GM12878 (cell line): ENCODE measurements around the gene C1orf185. TPM values are rescaled to one million over a fixed set of nuclear protein-coding genes. Genes with fewer than 3 reads are reported as not detected.

Experiments used
- ATAC-seq: fragments of 200-7000 bp; cut with Tn5 transposase; 3 replicates; pipeline ENCODE4 v1.9.1; 2020; ENCODE audit warnings: mild to moderate bottlenecking, moderate library complexity
- BruUV-seq: library from RNA; stranded (reverse); fragments of 400-500 nt; replicated peaks from 2 replicates; lab custom pipeline; 2021; lab: Mats Ljungman, UMichigan
- CTCF ChIA-PET: fragments of 300-600 bp; sonication (Branson Sonifier 250); formaldehyde crosslinking; extraction: SDS; loops from one replicate; lab custom pipeline; 2021; ENCODE audit warnings: inconsistent platforms; lab: Yijun Ruan, JAX
- POLR2A ChIA-PET: fragments of 350-600 bp; formaldehyde crosslinking; extraction: SDS; loops from one replicate; lab custom pipeline; 2021; ENCODE audit warnings: inconsistent platforms; lab: Charles Lee
- RAD21 ChIA-PET: fragments of 300-600 bp; sonication (Branson Sonifier 250); formaldehyde crosslinking; loops from one replicate; lab custom pipeline; 2023; ENCODE audit warnings: antibody characterized with exemption; ENCODE audit not compliant: unreplicated experiment; lab: Charles Lee
- SMC1A ChIA-PET: fragments of 300-600 bp; sonication (Branson Sonifier 250); formaldehyde crosslinking; loops from one replicate; lab custom pipeline; 2023; ENCODE audit not compliant: unreplicated experiment, uncharacterized antibody; lab: Charles Lee
- DNase-seq: peaks from one replicate; pipeline ENCODE4 v3.0.0-alpha.2; 2011; ENCODE audit warnings: low read depth, low spot score
- FAIRE-seq: peaks from 3 replicates; lab custom pipeline; 2011; peaks lifted over from hg19 to GRCh38; lab: Jason Lieb, UNC
- H2AFZ ChIP-seq: 2 replicates; pipeline ENCODE4 v1.6.0; 2011; ENCODE audit warnings: low read depth, low read length, control low read depth; ENCODE audit not compliant: control insufficient read depth
- H3K27ac ChIP-seq: 2 replicates; pipeline ENCODE4 v1.5.1; 2011; ENCODE audit warnings: control low read depth; ENCODE audit not compliant: control insufficient read depth, insufficient read depth
- H3K27me3 ChIP-seq, 2 experiments: replicated peaks in 1 of 2; 2 replicates each; pipeline versions ENCODE4 v1.6.0 to v1.6.1; 2011; ENCODE audit warnings: low read length in 1 of 2; ENCODE audit not compliant: control insufficient read depth in 2 of 2, insufficient read depth in 2 of 2
- H3K36me3 ChIP-seq, 2 experiments: 2 replicates each; pipeline ENCODE4 v1.5.1; 2011; ENCODE audit warnings: low read length in 1 of 2; ENCODE audit not compliant: control insufficient read depth in 2 of 2, insufficient read depth in 2 of 2
- H3K4me1 ChIP-seq: 2 replicates; pipeline ENCODE4 v1.6.1; 2011; ENCODE audit warnings: mild to moderate bottlenecking, low read length, moderate library complexity, mixed read lengths; ENCODE audit not compliant: control insufficient read depth, insufficient read depth
- H3K4me2 ChIP-seq: 2 replicates; pipeline ENCODE4 v1.6.0; 2011; ENCODE audit warnings: control low read depth; ENCODE audit not compliant: control insufficient read depth, insufficient read depth
- H3K4me3 ChIP-seq: fragments of 200-600 bp; sonication (generic); 2 replicates; pipeline ENCODE4 v1.5.1; 2016
- H3K79me2 ChIP-seq: 2 replicates; pipeline ENCODE4 v1.6.0; 2011; ENCODE audit warnings: low read length; ENCODE audit not compliant: control insufficient read depth, insufficient read depth
- H3K9ac ChIP-seq: 2 replicates; pipeline ENCODE4 v1.8.0; 2011; ENCODE audit warnings: low read length, control low read depth, mixed read lengths; ENCODE audit not compliant: control insufficient read depth, insufficient read depth
- H3K9me3 ChIP-seq: replicated peaks from 3 replicates; pipeline ENCODE4 v1.5.1; 2011; ENCODE audit warnings: mild to moderate bottlenecking, low read length; ENCODE audit not compliant: control insufficient read depth, insufficient read depth
- H4K20me1 ChIP-seq: 2 replicates; pipeline ENCODE4 v1.6.0; 2011; ENCODE audit not compliant: control insufficient read depth, insufficient read depth
- ATF7 ChIP-seq: fragments of 450-650 bp; IDR thresholded peaks from 2 replicates; pipeline ENCODE4 v1.6.1; 2016; ENCODE audit warnings: low read depth, mild to moderate bottlenecking
- CBX3 ChIP-seq: fragments of 200-600 bp; sonication (generic); IDR thresholded peaks from 2 replicates; pipeline ENCODE4 v1.6.1; 2016; ENCODE audit warnings: low read depth, borderline replicate concordance
- CEBPB ChIP-seq, 2 experiments: fragments of 150-350 bp in 1 of 2; IDR thresholded peaks; 2 replicates each; pipeline ENCODE4 v1.6.1; 2012 to 2014; ENCODE audit warnings: low read depth in 2 of 2, low read length in 2 of 2, borderline replicate concordance in 1 of 2, inconsistent platforms in 1 of 2
- EP300 ChIP-seq, 2 experiments: fragments of 150-350 bp in 1 of 2; IDR thresholded peaks; 2 replicates each; pipeline ENCODE4 v1.6.1; 2011 to 2012; ENCODE audit warnings: low read depth in 2 of 2, low read length in 2 of 2, borderline replicate concordance in 1 of 2, improper control_type of control experiment in 1 of 2, inconsistent platforms in 1 of 2; ENCODE audit not compliant: control insufficient read depth in 1 of 2
- MXI1 ChIP-seq: fragments of 150-350 bp; IDR thresholded peaks from 2 replicates; pipeline ENCODE4 v1.6.1; 2011; ENCODE audit warnings: low read depth, mild to moderate bottlenecking, inconsistent platforms, low read length, improper control_type of control experiment
- NFXL1 ChIP-seq: fragments of 450-650 bp; IDR thresholded peaks from 2 replicates; pipeline ENCODE4 v1.6.1; 2017; ENCODE audit warnings: antibody characterized with exemption, mild to moderate bottlenecking, borderline replicate concordance
- PAX5 ChIP-seq: IDR thresholded peaks from 2 replicates; pipeline ENCODE4 v1.6.1; 2011; ENCODE audit warnings: low read depth, low read length, borderline replicate concordance
- RUNX3 ChIP-seq: IDR thresholded peaks from 2 replicates; pipeline ENCODE4 v1.6.1; 2012; ENCODE audit warnings: low read length, inconsistent platforms
- TCF7 ChIP-seq: IDR thresholded peaks from 2 replicates; pipeline ENCODE4 v1.6.1; 2014; ENCODE audit warnings: antibody characterized with exemption, borderline replicate concordance
- WGBS: methylation state at CpG from one replicate; pipeline ENCODE4 v1.1.6; 2016; ENCODE audit warnings: low lambda C conversion rate; ENCODE audit not compliant: insufficient replicate concordance, insufficient coverage; ENCODE audit errors: missing lambda C conversion rate; 5-methylcytosine and 5-hydroxymethylcytosine counted together
- in situ Hi-C: fragments of 300-500 bp; cut with MboI; formaldehyde crosslinking; loops from 9 replicates; pipeline ENCODE4 v1.14.3; 2018; ENCODE audit warnings: mixed read lengths
- intact Hi-C: fragments of 100-400 bp; cut with micrococcal nuclease; formaldehyde crosslinking; loops from one replicate; pipeline ENCODE4 v1.14.2; 2022; ENCODE audit not compliant: unreplicated experiment
- polyA plus RNA-seq, 11 experiments: library from polyadenylated mRNA; depleted of rRNA in 4 of 11; unstranded in 6 of 11; stranded (reverse) in 5 of 11; fragments of >200 nt; fragmentation: Nextera tagmentation in 4 of 11; fragmentation: Illumina TruSeq in 1 of 11; extraction: Ambion mirVana in 4 of 11; extraction: Trizol in 1 of 11; gene quantifications; 1 replicate in 1 of 11; 2 replicates in 10 of 11; pipeline versions ENCODE4 v1.2.1 to v1.2.3, GENCODE V29; 2011 to 2016; ENCODE audit warnings: inconsistent platforms in 2 of 11, missing spikeins in 2 of 11, low read depth in 1 of 11
- total RNA-seq, 4 experiments: library from RNA; depleted of rRNA in 3 of 4; stranded (reverse); fragments of >200 nt in 3 of 4; fragmentation: Illumina TruSeq in 1 of 4; extraction: Trizol in 1 of 4; gene quantifications; 2 replicates each; pipeline versions ENCODE4 v1.2.1 to v1.2.3, GENCODE V29; 2013 to 2021
- TF ChIP-seq, protein P1 (sequence below): IDR thresholded peaks from 2 replicates; pipeline ENCODE4 v1.6.1; 2011; ENCODE audit warnings: mild to moderate bottlenecking, low read depth, low read length, moderate library complexity; ENCODE audit not compliant: insufficient replicate concordance
- TF ChIP-seq, protein P2 (sequence below): IDR thresholded peaks from 2 replicates; pipeline ENCODE4 v1.6.1; 2012; ENCODE audit warnings: improper control_type of control experiment, low read depth, low read length; ENCODE audit not compliant: insufficient replicate concordance

The C1orf185 gene
- total and polyA plus RNA-seq, 10 of the 15 experiments (the other 5 are each of a cell fraction or from before 2014, with no cell fraction given) = 0.40 TPM; not detected in 9

DNA sequence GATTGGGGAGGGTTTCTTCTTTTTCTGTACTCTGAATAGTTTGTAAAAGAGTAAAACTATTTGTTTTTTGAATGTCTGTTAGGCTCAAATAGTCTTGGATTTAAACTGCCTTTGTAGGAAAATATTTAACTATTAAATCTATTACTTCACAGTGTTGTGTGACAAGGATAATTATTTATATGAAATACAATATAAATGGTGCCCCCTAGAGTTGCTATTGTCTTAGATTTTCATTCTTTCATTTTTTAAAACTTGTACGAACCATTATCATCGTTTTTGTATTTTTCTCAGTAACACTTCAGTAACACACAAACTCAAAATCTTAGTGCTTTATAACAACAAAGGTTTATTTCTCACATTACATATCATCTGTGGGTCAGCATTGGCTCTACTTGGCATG lies 37.4 kb downstream of the C1orf185 start:
- ATAC-seq (no peak), DNase-seq (no peak), FAIRE-seq (no peak)
- ChIA-PET RAD21 (no interaction called here), POLR2A (interaction anchor here (0.7 kb wide), 1 partner anchor 20 kb away, joined by 3 read pairs; no protein-coding TSS in a partner anchor), SMC1A (interaction anchor here (1.3 kb wide), 1 partner anchor 52 kb away, joined by 3 read pairs; no protein-coding TSS in a partner anchor), CTCF (interaction anchor here (0.6 to 1.3 kb wide), 2 partner anchors 53 to 365 kb away, joined by 3 to 5 read pairs; no protein-coding TSS in a partner anchor)
- H3K4me1 ChIP-seq = no peaks in the 10 kb centered on the region; the same call in 1 of the 2 replicates
- no peak overlapping the region for H3K9ac ChIP-seq
- TF ChIP-seq NFXL1 (no peak), TCF7 (no peak), PAX5 (no peak), CEBPB (IDR thresholded peaks at IDR 0.05; ENCODE audit: borderline replicate concordance in 1 of 2, low read depth in 2 of 2, low read length in 2 of 2) (no peak), EP300 (IDR thresholded peaks at IDR 0.05; ENCODE audit: borderline replicate concordance in 1 of 2, control insufficient read depth in 1 of 2, low read depth in 2 of 2, low read length in 2 of 2) (no peak), ATF7 (no peak), CBX3 (no peak), RUNX3 (no peak), MXI1 (no peak)
- TF ChIP-seq, protein P1, sequence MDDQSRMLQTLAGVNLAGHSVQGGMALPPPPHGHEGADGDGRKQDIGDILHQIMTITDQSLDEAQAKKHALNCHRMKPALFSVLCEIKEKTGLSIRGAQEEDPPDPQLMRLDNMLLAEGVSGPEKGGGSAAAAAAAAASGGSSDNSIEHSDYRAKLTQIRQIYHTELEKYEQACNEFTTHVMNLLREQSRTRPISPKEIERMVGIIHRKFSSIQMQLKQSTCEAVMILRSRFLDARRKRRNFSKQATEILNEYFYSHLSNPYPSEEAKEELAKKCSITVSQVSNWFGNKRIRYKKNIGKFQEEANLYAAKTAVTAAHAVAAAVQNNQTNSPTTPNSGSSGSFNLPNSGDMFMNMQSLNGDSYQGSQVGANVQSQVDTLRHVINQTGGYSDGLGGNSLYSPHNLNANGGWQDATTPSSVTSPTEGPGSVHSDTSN = no peak
- TF ChIP-seq, protein P2, sequence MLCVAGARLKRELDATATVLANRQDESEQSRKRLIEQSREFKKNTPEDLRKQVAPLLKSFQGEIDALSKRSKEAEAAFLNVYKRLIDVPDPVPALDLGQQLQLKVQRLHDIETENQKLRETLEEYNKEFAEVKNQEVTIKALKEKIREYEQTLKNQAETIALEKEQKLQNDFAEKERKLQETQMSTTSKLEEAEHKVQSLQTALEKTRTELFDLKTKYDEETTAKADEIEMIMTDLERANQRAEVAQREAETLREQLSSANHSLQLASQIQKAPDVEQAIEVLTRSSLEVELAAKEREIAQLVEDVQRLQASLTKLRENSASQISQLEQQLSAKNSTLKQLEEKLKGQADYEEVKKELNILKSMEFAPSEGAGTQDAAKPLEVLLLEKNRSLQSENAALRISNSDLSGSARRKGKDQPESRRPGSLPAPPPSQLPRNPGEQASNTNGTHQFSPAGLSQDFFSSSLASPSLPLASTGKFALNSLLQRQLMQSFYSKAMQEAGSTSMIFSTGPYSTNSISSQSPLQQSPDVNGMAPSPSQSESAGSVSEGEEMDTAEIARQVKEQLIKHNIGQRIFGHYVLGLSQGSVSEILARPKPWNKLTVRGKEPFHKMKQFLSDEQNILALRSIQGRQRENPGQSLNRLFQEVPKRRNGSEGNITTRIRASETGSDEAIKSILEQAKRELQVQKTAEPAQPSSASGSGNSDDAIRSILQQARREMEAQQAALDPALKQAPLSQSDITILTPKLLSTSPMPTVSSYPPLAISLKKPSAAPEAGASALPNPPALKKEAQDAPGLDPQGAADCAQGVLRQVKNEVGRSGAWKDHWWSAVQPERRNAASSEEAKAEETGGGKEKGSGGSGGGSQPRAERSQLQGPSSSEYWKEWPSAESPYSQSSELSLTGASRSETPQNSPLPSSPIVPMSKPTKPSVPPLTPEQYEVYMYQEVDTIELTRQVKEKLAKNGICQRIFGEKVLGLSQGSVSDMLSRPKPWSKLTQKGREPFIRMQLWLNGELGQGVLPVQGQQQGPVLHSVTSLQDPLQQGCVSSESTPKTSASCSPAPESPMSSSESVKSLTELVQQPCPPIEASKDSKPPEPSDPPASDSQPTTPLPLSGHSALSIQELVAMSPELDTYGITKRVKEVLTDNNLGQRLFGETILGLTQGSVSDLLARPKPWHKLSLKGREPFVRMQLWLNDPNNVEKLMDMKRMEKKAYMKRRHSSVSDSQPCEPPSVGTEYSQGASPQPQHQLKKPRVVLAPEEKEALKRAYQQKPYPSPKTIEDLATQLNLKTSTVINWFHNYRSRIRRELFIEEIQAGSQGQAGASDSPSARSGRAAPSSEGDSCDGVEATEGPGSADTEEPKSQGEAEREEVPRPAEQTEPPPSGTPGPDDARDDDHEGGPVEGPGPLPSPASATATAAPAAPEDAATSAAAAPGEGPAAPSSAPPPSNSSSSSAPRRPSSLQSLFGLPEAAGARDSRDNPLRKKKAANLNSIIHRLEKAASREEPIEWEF = no peak
- no peaks in the 10 kb centered on the region for H3K9me3 ChIP-seq
- H2AFZ ChIP-seq = no peak overlapping the region
- H4K20me1 ChIP-seq = no peaks in the 10 kb centered on the region
- no peaks in the 10 kb centered on the region for H3K27me3 ChIP-seq
- no TSS peak for BruUV-seq
- no peaks in the 10 kb centered on the region for H3K36me3 ChIP-seq
- H3K4me3 ChIP-seq = no peak overlapping the region
- H3K27ac ChIP-seq = no peak overlapping the region
- 46% methylated on average over 2 of the region's 2 CpGs for WGBS
- in situ Hi-C loops = no loop called here
- no peaks in the 10 kb centered on the region for H3K79me2 ChIP-seq
- H3K4me2 ChIP-seq = no peak overlapping the region
- intact Hi-C loops = no loop called here
